ENCODE measurements around the gene EMILIN2. TPM values are rescaled to one million over a fixed set of nuclear protein-coding genes. Genes with fewer than 3 reads are reported as not detected.
"Not testable (repeated sequence)": the region's sequence is repeated elsewhere in the genome, so short reads cannot be mapped to it uniquely, and the experiment has no call there.

The EMILIN2 gene
- 0.12 and 0.17 TPM in 2 replicates for total RNA-seq (2014; rRNA removed; shearing (Covaris generic))
- polyA plus RNA-seq (2014; cell fraction: nucleus; rRNA removed): not detected in 2 replicates

DNA sequence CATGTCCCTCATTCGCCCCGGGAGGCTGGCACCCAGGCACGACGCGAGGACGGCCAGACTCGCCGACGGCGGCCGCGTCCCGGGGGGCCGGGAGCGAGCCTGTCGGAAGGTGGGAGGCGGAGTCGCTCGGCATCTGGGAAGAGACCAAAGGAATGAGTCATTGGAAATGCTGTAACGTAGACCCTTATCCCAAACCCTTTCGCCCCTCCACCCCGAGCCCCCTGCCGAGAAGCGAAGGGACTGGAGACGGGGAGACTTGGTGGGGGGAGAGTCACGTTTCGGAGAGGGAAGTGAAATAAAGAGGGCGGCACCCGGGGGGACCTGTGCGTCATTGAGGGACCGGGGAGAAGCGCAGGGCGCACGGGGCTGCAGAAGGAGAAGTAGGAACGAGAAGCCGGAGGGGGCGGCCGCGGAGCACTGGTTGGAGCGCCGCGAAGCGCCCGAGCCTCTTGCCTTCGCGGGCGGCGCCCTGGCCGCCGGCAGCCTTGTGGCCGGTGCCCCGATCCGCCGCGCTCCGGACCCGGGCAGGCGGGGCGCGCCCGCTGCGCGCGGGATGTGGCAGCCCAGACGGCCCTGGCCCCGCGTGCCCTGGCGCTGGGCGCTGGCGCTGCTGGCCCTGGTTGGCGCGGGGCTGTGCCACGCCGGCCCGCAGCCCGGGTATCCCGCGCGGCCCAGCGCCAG is at the start of gene EMILIN2:
Gene EMILIN2, plus strand, starts transcription at position 371 of the 681 bp plus-strand sequence. Its CDS starts 183 bp downstream, at position 554.
- no peak for DNase-seq (ENCODE audit: extremely low read depth, low read depth)

DNA sequence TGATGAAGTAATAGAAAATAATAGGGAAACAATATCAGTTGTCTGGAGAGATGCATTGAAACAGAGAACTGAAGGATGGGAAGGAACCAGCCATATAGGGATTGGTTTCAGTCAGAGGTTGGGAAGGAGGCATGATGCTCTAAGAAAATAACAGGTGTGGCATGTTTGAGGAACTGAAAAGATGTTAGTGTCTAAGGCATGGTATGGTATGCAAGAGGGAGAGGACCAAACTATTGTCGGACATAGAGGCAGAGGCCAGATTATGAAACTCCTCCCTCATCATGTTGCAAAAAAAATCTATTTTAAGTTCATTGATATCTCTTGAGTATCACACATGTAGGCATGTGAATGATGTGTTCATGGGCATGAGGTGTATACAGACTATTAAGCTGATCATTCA is 48.9 kb upstream of the EMILIN2 start:
- no peak for DNase-seq (ENCODE audit: extremely low read depth, low read depth)

DNA sequence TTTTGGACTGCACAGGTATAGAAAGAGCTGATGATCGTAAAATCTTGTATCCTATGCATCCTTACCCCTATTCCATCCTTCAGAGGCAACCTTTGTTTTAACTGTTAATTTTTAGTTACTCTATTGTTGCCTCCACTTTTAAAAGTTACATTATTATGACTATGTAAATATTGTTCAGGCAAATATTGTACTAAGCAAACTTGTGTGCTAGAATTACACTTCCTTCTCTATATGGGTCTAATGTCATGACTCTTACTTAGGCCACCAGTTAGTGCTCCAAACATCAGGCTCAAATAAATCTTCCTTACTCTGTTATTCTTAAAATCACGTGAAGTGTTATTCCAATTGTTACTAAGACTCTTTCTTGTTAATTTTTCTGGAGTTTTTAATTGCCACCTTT is 47.4 kb upstream of the EMILIN2 start:
- no peak for DNase-seq (ENCODE audit: extremely low read depth, low read depth)

DNA sequence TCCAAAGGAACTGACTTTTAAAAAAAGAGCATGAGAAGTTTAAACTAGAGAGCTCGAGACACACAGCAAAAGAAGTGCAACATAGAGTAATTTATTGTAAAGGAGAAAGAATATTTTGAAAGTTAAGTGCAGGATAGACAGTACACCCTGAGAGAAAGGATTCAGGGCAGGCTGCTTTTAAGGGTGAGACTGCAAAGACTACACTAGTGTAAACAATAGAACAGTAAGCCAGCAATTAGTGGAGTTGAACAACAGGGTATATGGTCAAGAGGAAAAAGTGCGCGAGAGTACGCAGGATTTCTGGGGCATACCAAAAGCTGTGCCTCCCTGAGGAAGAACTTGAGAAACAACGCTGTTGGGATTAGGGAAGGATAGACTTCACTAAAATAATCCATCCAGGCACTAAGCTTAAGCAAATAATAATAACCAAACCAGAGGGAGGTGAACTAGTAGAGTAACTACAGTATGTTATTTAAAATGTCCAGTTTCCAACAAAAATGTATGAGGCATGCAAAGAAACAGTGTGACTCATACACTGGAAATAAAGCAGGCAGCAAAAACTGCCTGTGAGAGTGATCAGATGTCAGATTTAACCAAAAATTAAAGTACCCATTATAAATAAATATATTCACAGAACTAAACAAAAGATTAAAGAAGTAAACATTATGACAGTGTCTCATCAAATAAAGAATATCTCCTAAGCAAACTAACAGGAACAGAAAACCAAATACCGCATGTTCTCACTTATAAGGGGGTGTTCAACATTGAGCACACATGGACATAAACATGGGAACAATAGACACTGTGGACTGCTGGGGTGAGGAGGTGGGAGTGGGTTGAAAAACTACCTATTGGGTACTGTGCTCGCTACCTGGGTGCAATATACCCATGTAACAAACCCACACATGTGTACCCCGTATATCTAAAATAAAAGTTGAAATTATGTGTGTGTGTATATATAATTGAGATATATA is 40.5 kb upstream of the EMILIN2 start:
- DNase-seq (ENCODE audit: extremely low read depth, low read depth): no peak

DNA sequence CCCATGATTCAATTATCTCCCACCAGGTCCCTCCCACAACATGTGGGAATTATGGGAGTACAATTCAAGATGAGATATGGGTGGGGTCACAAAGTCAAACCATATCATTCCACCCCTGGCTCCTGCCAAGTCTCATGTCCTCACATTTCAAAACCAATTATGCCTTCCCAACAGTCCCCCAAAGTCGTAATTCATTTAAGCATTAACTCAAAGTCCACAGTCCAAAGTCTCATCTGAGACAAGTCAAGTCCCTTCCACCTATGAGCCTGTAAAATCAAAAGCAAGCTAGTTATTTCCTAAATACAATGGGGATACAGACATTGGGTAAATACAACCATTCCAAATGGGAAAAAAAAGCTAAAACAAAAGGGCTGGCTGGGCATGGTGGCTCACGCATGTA is 38.2 kb upstream of the EMILIN2 start:
- not testable (repeated sequence) for DNase-seq (ENCODE audit: extremely low read depth, low read depth)

DNA sequence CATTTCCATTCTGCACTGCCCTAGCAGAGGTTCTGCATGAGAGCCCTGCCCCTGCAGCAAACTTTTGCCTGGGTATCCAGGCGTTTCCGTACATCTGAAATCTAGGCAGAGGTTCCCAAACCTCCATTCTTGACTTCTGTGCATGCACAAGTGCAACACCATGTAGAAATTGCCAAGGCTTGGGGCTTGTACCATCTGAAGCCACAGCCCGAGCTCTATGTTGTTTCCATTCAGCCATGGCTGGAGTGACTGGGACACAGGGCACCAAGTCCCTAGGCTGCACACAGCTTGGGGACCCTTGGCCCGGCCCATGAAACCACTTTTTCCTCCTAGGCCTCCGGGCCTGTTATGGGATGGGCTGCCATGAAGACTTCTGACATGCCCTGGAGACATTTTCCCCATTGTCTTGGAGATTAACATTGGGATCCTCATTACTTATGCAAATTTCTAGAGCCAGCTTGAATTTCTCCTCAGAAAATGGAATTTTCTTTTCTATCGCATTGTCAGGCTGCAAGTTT is 37.1 kb upstream of the EMILIN2 start:
- not testable (repeated sequence) for DNase-seq (ENCODE audit: extremely low read depth, low read depth)

DNA sequence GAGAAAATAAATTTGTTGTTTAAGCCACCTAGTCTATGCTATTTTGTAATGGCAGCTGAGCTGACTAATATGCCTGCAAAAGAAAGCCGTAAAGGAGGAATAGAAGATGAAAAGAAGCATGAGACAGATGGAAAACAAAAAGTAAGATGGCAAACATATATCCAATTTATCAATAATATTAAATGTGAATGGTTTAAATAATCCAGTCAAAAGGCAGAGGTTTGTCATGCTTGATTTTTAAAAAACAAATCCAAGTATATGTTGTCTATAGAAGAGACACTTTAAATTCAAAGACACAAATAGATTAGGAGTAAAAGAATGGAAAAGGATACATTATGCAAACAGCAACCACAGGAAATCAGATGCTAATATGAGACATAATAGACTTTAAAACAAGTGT is 35.4 kb upstream of the EMILIN2 start:
- no peak for DNase-seq (ENCODE audit: extremely low read depth, low read depth)

DNA sequence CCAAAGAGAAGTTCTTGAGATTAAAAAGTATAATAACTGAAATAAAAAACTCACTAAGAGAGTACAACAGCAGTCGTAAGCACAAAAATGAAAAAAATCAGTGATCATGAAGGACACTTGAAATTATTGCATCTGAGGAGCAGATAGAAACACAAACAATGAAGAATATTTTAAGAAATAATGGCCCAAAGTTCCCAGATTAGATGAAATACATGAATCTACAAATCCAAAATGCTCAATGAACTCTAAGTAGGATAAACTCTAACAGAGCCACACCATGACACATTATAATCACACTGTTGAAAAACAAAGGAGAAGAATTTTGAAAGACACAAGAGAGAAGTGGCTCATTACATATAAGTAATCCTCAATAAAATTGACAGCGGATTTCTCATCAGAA is 31.9 kb upstream of the EMILIN2 start:
- DNase-seq (ENCODE audit: extremely low read depth, low read depth): no peak

DNA sequence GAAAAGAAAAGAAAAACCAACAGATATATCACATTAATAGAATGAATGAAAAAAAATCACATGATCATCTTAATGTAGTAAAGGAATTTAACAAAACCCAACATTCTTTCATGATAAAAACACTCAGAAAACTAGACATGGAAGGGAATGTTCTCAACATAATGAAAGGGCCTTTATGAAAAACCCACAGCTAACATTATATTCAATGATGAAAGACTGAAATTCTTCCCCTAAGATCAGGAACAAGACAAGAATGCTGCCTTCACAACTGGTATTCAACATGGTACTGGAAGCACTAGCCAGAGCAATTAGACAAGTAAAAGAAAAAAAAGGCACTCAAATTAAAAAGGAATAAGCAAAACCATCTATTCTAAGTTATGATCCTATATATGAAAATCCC is 28.5 kb upstream of the EMILIN2 start:
- no peak for DNase-seq (ENCODE audit: extremely low read depth, low read depth)

DNA sequence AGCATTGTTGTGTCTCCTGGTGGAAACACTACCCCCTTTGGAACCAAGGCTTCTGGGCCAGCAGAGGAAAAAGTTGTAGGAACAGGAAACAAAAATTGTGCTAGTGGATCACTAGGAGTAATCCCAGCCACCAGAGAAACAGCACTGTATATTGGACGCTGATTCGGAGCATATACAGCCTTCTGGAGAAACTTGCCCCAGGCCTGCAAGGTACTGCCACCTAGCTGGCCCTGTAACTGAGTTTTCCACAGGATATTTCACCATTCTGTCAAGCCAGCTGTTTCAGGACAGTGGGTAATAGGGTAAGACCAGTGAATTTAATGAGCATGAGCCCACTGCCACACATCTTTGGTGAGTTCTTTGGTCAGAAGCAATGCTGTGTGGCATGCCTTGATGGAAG is 25.1 kb upstream of the EMILIN2 start:
- DNase-seq (ENCODE audit: extremely low read depth, low read depth): no peak

DNA sequence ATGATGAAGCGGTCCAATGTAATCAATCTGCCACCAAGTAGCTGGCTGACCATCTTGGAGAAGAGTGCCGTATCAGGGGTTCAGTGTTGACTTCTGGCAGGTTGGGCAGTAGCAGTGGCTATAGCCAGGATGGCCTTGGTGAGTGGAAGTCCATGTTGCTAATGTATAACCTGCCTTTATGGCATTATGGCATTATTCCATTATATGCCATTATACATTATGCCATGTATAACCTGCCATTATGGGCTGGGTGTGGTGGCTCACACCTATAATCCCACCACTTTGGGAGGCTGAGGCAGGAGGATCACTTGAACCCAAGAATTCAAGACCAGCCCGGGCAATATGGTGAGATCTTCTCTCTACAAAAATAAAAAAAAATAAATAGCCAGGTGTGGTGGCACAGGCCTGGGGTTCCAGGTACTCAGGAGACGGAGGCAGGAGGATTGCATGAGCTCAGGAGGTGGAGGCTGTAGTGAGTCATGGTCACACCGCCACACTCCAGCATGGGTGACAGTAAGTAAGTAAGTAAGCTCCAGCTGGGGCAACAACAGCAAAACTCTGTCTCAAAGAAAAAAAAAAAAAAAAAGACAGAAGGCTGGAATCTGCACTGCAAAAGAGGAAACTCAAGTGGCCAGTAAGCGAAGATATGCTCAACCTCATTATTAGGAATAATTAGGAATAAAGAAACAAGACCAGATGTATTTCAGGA is 24.4 kb upstream of the EMILIN2 start:
- no peak for DNase-seq (ENCODE audit: extremely low read depth, low read depth)

DNA sequence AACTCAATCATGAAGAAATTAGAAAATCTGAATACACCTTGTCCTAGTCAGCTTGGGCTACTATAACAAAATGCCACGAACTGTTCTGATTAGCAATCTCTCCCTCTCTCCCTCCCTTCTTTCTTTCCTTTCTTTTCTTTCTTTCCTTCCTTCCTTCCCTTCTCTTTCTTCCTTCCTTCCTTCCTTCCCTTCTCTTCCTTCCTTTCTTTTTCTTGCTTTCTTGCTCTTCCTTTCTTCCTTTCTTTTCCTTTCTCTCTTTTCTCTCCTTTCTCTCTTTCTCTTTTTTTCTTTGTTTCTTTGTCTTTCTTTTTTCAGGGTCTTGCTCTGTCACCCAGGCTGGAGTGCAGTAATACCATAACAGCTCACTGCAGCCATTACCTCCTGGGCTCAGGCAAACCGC is 23.6 kb upstream of the EMILIN2 start:
- no peak for DNase-seq (ENCODE audit: extremely low read depth, low read depth)

DNA sequence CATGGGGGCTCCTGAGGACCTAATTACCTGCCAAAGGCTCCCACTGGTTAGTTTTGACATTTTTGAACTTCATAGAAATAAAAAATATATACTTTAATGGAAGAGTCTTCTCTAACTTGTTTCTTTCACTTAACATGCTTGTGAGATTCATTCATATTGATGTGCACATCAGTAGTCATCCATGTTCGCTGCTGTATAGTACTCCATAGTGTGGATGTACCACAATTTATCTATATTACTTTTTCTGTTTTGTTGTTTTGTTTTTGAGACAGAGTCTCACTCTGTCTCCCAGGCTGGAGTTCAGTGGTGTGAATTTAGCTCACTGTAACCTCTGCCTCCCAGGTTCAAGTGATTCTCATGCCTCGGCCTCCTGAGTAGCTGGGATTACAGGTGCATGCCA is 22.8 kb upstream of the EMILIN2 start:
- DNase-seq (ENCODE audit: extremely low read depth, low read depth): no peak

DNA sequence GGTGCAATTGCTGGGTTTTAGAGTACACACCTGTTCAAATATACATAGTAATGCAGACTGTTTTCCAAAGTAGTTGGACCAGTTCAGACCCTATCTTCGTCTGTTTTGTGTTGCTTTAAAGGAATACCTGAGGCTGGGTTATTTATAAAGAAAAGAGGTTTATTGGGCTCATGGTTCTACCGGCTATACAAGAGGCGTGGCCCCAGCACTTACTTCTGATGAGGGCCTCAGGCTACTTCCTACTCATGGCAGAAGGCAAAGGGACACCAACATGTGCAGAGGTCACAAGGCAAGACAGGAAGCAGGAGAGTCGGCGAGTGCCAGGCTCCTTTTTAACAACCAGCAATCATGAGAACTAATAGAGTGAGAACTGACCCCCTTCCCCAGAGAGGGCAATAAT is 21.9 kb upstream of the EMILIN2 start:
- DNase-seq (ENCODE audit: extremely low read depth, low read depth): no peak

DNA sequence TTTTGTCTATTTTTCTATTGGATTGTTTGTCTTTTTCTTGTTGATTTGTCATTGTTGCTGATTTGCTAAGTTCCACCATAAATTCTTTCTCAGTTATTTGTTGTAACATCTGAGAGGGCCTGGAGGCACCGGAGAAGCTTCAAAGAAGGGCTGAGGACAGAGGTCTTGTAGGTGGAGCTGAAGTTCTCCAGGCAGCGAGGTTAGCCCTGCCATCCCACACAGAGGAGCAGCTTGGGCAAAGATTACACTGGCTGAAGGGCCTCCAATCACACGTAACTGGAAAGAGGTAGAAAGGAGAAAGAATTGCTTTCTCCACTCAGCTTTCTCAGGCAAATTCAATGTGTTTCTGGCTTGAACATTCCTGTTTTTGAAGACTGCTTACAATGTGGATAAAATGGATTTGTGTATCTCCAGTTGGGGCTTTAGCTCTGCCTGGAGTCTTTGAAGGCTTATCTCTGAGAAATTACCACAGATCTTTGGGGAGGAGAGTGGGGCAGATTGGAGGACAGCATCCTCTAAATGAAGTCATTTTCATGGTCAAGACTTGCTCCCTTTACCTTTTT is 21.1 kb upstream of the EMILIN2 start:
- no peak for DNase-seq (ENCODE audit: extremely low read depth, low read depth)

DNA sequence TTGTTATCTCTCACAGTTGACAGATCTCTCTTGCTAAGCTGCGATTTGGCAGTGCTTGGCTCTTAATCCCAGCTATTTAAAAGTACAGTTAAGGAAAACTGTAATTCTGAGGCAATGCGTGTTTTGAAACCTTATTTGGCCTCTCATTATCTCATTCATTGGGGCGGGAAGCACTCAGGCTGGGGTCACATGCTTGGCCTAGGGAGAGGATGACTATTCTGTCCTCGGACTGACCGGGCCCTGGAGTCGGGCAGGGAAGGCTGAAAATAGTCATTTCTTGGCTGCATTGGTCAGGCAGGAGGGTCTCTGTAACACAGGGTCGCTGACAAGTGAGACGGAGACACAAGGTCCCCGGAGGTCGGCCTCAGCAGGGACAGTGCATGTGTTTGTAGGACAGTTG is 20.2 kb upstream of the EMILIN2 start:
- DNase-seq (ENCODE audit: extremely low read depth, low read depth): no peak

DNA sequence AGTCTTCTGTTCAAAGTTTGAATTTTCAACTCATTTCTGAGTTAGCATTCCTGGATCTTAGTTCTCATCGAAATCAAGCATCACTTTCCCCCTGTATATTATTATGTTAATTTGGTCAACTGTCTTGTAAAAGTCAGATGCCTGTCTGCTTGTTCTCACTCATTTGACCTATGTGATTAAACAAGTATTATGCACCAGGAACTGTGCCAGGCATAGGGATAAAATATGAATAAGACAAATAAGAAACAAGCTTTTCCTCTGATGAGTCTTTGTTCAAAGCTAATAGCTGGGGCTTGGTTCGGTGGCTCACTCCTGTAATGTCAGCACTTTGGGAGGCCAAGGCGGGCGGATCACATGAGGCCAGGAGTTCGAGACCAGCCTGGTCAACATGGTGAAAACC is 19.7 kb upstream of the EMILIN2 start:
- no peak for DNase-seq (ENCODE audit: extremely low read depth, low read depth)

DNA sequence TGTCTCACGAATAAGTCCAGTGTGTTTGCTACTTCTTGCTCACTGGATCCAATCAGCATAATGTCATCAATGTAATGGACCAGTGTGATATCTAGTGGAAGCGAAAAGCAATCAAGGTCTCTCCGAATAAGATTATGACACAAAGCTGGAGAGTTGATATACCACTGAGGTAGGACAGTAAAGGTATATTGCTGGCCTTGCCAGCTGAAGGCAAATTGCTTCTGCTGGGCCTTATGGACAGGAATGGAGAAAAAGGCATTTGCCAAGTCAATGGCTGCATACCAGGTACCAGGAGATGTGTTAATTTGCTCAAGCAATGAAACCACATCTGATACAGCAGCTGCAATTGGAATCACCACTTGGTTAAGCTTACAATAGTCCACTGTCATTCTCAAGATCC is 10.7 kb upstream of the EMILIN2 start:
- DNase-seq (ENCODE audit: extremely low read depth, low read depth): not testable (repeated sequence)

DNA sequence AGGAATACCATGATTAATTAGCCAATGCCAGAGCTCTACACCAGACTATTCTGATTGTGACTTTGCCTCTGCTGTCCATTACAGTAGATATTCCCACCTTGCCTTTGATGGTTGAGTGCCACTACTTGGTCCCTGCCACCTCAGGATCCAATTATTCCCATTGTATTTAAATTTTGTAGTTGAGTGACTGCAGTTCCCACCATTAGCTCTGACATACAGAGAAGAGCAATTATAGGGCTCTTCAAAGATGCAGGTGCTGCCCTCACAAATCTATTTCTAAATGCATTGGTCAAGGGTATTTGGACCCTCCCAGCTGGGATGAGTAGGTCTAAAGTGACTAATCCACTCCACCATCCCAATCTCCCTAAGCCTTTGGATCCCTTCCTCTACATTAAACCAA is 9.5 kb upstream of the EMILIN2 start:
- DNase-seq (ENCODE audit: extremely low read depth, low read depth): not testable (repeated sequence)

DNA sequence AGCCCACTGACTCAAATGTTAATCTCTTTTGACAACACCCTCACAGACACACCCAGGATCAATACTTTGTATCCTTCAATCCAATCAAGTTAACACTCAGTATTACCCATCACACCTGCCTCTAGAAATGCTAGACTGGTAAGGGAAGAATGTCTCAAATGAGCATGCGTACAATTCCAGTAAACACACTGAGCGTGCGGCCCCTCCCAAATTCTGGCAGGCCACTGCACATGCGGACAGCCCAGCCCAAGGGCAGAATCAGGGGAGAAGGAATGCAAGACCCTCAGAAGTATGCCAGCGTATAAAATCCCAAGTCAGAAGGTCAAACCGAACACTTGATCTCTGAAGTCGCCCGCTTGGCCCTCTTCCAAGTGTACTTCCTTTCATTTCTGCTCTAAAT is 7.6 kb upstream of the EMILIN2 start:
- no peak for DNase-seq (ENCODE audit: extremely low read depth, low read depth)

DNA sequence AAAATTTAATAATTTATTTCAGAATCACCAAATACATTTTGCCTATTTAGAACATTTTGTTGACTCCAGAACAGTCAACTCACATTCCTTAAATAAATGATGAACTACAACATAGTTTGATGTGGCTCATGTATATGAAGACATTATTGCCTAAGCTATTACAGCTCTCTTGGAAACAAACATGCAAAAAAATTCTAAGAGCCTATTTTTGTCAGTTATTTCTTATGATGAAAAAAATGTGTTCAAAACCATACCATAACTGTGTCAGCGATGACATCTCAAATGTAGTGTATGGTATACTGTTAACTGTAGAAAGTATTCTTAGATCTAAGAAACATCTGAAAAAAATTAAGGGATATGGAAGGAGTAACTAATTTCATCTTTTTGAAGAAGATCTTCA is 6.3 kb upstream of the EMILIN2 start:
- DNase-seq (ENCODE audit: extremely low read depth, low read depth): no peak

Data from NCI-H460 (cell line).